Middle frontal gyrus (tissue), 1 donor: ENCODE results near the gene MYO5C.
A peak's percentile ranks its signal among the peaks of the same experiment; 100 is the strongest.

Source experiments
- DNase-seq: peaks from one replicate; pipeline ENCODE4 v3.0.0-alpha.2; 2015; ENCODE audit warnings: low spot score; ENCODE audit errors: extremely low spot score

Gene MYO5C, protein sequence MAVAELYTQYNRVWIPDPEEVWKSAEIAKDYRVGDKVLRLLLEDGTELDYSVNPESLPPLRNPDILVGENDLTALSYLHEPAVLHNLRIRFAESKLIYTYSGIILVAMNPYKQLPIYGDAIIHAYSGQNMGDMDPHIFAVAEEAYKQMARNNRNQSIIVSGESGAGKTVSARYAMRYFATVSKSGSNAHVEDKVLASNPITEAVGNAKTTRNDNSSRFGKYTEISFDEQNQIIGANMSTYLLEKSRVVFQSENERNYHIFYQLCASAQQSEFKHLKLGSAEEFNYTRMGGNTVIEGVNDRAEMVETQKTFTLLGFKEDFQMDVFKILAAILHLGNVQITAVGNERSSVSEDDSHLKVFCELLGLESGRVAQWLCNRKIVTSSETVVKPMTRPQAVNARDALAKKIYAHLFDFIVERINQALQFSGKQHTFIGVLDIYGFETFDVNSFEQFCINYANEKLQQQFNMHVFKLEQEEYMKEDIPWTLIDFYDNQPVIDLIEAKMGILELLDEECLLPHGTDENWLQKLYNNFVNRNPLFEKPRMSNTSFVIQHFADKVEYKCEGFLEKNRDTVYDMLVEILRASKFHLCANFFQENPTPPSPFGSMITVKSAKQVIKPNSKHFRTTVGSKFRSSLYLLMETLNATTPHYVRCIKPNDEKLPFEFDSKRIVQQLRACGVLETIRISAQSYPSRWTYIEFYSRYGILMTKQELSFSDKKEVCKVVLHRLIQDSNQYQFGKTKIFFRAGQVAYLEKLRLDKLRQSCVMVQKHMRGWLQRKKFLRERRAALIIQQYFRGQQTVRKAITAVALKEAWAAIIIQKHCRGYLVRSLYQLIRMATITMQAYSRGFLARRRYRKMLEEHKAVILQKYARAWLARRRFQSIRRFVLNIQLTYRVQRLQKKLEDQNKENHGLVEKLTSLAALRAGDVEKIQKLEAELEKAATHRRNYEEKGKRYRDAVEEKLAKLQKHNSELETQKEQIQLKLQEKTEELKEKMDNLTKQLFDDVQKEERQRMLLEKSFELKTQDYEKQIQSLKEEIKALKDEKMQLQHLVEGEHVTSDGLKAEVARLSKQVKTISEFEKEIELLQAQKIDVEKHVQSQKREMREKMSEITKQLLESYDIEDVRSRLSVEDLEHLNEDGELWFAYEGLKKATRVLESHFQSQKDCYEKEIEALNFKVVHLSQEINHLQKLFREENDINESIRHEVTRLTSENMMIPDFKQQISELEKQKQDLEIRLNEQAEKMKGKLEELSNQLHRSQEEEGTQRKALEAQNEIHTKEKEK (N-terminal part only)

DNA sequence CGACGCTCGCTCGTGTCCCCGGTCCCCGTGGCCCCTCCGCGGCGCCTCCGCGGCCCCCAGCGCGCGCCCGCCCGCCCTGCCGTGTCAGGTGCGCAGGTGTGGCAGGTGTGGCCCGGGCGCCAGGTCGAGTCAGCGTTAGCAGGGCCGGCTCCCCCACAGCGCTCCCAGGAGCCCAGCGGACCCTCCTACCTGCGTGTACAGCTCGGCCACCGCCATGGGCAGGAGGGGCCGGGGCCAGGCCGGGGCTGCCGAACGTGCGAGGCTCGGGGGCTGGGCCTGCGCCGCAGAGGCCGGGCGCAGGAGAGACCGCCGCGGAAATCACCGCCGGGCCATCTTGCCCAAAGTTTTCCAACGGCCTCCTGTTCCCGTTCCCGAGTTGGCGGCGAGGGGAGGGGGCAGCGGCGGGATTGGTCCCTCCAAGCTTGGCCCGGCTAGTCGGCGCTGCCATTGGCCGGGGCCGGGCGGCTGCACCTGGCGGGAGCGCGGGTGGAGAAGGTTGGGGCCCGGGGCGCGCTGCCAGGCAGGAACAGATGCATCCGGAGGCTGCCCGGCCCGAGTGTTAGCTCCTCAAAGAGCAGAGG is at the start of gene MYO5C:
MYO5C (minus strand) TSS at position 384 of the 581 bp plus-strand sequence; CDS start at position 216, 168 bp downstream.
- no peak for DNase-seq

DNA sequence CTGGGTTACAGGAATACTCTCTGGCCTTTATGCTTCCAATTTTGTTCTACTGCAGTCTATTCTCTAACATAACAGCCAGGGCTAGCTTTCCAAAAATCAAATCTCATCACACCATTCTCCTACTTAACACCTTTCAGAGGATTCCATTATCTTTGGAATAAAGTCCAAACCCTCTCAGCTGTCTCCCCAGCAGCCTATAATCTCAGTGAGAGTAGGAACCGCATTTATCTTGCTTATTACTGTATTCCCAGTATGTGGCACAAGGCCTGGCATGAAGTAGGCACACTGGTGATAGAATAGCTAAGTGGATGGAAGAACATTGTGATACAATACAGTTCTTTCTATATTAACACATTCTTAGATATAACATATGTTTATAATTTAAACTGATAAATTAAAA is 49.0 kb upstream of the MYO5C start:
- peak; percentile 24 for DNase-seq

DNA sequence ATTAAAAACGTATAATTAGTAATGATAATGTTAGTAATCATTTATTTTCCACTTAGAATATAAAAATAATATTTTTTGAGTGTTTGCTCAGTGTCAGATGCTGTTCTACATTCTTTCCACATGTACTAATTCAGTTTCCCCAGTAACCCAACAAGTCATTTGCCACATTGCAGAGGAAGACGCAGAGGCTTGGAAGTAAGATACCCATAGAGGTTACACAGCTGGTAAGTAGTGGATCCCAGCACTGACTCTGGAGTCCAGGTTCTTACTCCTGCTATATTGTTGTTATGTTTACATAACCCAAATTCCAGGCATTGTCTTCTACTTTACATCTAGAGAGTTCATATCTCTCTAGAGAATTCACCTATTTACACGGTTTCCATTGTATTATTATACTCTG is 48.2 kb upstream of the MYO5C start:
- no peak for DNase-seq

DNA sequence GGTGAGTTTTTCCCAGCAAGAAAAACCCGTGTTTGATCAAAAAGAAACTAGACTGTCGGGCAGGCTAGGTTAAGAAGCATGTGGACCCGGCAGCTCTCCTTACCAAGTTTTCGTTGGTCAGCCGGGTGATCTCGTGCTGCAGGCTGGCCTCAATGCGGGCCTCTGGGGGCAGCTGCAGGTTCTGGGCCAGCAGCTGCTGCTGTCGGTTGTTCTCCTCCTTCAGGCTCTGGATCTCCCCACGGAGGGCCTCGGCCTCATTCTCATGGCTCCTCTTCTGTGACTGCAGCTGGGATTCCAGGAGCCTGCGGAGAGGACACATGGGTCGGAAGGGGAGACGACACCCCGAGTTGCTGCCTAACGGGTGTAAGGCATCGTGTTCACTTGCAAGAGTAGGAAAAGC is 44.5 kb upstream of the MYO5C start:
- DNase-seq: no peak

DNA sequence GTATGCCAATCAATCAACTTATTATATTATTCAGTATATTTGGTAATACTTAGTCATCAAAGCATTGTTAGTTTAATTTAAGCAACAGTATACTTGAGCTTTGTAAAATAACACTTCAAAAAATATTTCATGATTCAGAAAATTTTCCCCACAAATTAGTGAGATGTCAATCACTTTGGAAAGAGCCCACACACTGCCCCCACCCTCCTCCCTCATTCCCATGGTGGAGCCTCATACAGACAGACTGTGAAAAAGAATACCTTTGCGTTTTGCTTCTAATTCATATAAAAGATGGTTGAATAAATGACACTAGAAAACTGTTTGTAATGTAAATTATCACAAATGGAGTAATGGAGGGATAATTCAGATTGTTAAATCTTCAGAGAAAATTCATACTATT is 43.3 kb upstream of the MYO5C start:
- no peak for DNase-seq

DNA sequence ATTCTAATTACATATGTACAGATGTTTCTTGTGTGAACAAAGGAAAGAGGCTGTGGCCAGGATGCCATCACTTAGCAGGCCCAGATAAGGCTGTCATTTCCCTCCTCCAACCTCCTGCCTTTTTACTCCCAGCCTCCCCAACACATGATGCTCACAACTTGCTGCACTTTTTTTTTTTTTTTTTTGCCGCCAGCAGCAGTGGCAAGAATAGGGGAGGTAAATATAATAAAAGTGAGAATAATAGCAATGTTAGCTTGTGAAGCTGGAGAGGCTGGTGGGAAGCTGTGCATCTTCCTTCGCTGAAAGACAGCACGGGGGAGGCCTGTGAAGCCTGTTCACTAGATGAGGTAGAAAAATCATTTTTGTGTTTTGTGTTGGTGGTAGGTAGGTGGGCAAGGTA is 42.5 kb upstream of the MYO5C start:
- no peak for DNase-seq

- DNase-seq: no peak
Measured at GRCh38 chr15:52337198-52337853, 41.7 kb upstream of the MYO5C start.

DNA sequence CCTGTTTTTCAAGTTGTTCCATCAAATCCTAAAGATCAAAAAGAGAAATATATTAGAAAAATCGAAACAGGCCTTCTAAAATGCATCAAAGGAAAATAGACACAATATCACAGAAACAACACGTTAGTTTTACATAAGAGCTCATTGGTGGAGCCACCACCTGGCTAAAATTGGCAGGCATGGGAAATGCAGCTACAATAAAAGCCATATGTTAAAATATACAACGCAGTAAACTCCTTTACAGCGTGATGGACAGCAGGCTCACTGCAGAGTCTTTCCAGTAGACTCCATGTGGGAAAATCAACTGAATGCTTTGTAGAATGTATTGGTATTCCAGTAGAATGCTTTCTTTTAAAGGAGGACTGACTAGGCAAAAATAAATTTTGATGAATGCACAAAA is 40.9 kb upstream of the MYO5C start:
- DNase-seq: no peak

- no peak for DNase-seq
Measured at GRCh38 chr15:52334491-52335160, 39.0 kb upstream of the MYO5C start.

DNA sequence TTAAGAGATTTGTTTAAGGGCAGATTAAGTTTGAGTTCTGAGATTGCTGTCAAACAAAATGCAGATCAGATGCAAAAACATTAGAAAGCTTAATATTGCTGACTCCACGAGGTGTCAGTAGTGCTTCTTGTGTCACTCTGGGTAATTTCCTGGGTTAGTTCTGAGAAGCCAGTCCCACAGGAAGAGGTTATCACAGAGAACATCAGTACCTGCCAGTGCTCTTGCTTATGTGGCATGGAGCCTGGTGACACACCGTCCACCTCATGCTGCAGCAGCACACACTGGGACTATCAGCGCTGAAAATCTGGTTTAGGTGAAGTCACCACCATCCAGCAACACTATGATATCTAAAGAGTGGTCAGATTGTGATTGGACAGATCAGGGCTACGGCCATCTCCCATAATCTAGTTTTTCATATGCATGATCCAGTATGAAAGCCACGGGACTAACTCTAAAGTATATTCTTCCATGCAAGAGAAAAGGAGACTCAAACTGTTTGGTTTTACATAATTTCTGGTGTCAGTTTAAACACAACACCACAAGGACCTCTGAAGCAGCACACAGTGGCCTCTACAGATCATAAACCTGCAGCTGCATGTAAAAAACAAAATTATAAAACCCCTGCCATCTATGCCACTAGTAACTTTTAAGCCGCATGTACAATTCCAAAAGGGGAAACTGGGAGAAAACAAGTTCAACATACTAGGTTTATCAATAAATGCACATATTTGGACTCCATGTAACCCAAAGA is 36.1 kb upstream of the MYO5C start:
- DNase-seq: no peak

DNA sequence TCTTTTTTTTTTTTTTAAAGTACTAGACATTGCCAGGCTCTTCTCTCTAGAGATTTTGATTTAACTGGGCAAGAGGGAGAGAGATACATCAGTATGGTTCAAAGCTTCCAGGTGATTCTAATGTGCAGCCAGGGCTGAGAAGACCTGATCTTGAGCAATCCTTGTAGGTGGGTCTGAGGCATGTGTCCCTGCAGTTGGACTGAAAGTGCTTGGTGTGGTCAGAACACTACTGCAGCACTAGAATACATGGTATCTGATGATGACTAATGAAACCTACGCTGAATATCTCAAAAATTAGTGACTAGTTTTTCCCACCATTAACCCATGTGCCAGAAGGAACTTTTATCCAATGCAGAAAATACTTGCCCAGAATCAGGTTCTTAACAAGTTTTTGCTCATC is 34.4 kb upstream of the MYO5C start:
- DNase-seq: no peak

GRCh38 chr15:52329150-52329549 is 33.5 kb upstream of the MYO5C start:
- no peak for DNase-seq

DNA sequence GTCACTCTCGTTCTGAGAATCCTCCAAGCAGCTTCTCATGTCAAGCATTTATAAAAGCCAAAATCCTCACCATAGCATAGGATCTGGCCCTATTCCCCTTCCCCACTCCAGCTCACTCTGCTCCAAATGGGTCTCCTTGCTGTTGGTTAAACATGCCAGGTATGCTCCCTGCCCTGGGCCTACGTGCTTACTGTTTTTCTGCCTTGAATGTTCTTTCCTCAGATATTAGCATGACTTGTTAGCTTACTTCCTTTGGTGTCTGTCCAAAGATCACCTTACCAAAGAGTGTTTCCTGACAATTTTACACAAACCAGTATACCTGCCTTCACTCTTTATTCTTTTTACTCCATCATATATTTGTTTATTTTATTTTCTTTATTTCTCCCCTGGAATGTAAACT is 33.1 kb upstream of the MYO5C start:
- no peak for DNase-seq

GRCh38 chr15:52326756-52327155 is 31.2 kb upstream of the MYO5C start:
- DNase-seq: peak; percentile 36

DNA sequence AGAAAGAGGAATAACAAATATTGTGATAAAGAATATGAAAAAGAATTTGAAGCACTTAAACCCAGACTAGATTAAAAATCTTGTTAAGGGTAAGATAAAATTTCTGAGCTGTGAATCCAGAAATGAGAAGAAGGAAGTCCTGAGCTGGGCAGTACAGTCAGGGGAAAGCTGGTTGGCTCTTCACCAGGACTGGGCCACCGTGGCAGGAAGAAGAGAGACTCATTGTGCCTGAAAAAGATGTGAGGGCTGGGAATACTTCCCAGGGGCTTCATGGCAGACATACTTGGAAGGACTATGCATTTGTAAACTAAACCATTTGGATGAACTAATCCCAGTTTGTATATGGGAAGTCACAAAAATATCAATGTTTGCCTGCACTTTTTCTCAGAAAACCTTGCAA is 28.5 kb upstream of the MYO5C start:
- DNase-seq: no peak

DNA sequence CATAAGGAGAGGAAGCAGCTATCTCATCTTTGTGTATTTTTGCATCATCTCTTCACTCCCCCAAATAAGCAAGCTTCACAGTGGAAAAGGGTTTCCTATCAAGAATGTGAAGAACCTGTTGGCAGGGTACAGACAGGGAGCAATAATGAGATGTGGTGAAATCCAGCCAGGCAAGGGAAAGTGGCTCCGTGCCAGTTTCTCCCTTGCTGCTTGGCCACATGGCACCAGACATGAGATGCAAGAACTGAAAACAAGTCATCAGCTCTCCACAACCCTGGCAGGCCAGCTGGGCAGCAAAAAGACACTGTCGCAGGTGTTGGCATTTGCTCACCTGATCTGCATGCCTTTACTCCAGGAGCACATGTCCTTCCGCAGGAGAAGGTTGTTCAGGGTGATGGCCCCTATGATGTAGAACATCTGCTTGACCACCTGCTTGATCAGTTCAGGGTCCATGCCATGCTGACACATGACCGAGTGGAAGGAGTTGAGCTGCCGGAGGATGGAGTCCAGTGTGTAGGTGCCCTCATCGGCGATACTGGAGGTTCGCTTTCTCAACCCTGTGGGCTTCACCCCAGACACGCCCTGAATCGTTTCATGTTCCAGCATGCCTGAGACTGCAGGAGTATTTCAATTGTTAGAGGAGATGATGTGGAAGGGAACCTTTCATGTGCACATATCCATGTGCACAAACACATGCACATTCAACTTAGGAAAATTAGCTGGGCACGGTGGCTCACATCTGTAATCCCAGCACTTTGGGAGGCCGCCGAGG is 23.3 kb upstream of the MYO5C start:
- DNase-seq: no peak

DNA sequence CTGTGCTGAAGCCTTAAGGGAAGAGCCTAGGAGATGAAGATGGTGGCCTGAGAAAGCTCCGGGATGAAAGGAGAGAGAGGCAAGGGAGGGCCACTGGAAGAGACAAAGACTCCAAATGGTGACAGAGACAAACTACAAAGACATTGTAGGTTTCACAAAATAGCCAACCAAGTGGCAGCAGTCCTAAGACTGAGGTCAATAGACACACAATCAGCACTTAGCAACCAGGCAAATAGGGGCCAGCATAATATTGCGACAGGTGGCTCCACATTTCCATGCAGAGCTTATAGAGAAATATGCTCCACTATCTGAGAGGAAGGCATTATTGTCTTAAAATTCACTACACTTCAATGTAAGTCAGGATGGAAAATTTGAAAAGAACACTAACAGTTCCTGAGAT is 22.1 kb upstream of the MYO5C start:
- DNase-seq: no peak

- DNase-seq: no peak
Measured at GRCh38 chr15:52317022-52317421, 21.4 kb upstream of the MYO5C start.

GRCh38 chr15:52309154-52309548 is 13.5 kb upstream of the MYO5C start:
- no peak for DNase-seq
